ENCODE measurements around the gene KASH5.

- TF ChIP-seq CTCF (IDR thresholded peaks at IDR 0.05) (no peak), MAZ (IDR thresholded peaks at IDR 0.05; ENCODE audit: borderline replicate concordance, low read depth, low read length) (no peak), USF2 (IDR thresholded peaks at IDR 0.05) (no peak), MAX (IDR thresholded peaks at IDR 0.05) (no peak), NR3C1 (IDR thresholded peaks at IDR 0.05) (no peak), RAD21 (conservative IDR thresholded peaks at IDR 0.05 in 1 of 2, IDR thresholded peaks at IDR 0.05 in 1 of 2) (no peak), SMC3 (IDR thresholded peaks at IDR 0.05) (no peak), ZNF302 (CRISPR knock-in tag; IDR thresholded peaks at IDR 0.05) (no peak)
Observed at GRCh38 chr19:49421039-49421877, 33.2 kb downstream of the KASH5 start.

Data from A549 (cell line).